Measurements from ENCODE around the gene SOHLH2.

Gene SOHLH2

DNA sequence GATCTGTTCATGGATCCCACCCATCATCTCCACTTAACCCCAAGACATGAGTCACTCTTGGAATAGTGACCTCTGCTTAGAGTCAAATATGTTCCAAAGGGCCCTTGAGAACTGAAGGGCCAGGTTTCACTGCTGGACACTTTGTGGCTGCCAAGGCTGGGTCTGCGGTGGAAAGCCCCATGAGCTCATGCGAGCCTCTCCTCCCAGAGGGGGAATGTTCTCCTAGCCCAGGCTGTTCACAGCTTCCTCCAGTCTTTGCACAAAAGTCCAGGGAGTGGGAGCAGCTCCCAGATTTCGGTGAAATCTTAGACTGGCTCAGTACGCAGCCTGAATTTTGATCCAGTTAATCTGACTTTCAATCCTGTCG, 82.4 kb downstream of the SOHLH2 start:
- DNase-seq (ENCODE audit: low spot score): no peak

DNA sequence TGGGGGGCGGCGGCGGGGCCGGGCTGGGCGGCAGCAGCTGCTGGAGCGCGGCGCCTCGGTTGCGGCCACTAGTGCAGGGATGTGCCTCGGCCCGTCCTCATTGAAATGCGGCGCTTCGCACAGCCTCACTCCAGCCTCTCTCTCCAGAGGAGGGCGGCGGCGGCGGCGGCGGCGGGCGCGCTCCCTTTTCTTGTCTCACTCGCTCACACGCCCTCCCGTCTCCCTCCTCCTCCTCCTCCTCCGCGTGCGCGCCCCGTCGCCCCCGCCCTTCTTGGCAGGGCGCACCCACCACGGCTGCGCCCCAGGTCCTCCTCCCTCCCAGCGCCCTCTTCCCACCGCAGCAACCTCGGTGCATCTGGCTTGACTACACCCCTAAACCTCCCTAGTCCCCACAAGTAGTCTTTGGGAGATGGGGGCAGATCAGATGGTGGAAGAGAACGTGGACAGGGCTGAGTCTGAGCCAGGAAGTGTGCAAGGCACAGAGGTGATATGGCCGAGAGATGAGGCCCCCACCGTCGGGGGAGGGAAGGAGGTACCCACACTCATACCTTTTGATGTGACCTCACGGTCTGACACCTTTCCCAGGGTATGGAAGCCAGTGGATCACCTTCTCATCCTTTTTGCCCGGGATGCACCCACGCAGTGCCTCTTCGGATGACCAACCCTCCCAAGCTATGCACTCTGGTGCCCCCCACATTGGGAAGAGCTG, 83.0 kb downstream of the SOHLH2 start, which contains the start of gene DCLK1:
DCLK1 (minus strand) TSS at position 161 of the 709 bp plus-strand sequence.
- no peak for DNase-seq (ENCODE audit: low spot score)

DNA sequence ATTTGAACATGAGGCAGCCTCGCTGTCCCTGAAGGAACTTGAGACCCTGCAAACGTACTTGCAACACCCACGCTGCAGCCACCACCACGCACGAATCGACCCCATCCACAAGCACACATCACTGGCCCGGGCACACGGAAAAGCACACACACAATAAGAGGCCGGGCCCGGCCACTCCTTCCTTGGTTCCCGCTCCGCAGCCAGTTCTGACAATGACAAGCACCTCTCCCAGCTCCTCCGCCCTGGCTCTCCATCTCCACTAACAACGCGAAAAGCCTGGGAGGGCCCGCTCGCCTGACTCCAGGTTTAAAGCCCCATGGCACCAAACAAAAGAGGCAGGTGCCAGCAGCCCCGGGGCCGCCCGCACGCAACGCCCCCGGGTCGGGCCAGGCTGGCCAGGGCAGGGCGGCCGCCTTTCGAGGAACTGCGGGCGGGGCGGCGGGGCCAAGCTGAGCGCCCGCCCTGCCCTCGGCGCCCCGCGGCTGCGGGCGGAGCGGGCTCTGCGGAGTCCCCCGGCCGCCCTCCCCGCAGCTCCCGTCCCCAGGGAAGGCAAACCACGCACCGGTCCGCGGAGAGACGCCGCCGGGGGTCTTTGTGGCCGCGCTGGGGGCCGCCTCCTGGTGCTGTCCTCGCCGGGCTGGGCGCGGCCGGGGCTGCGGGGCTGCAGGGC, 83.7 kb downstream of the SOHLH2 start:
- DNase-seq (ENCODE audit: low spot score): no peak

DNA sequence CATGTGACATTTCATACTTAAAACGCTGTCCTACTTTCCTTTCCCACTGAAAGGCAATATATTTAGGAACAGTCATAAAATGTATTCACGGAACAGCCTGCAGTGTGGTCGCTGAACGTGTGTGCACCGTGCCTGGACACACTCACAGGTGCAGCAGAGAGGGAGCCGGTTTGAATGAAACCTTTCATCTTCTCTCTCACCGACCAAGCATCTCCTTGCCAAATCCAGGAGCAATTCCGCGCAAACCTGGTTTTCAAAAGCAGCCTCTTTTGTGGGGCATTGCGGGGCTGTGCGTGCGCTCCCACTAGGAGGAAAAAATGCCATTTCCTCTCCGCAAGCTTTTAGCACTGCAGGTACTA, 84.2 kb downstream of the SOHLH2 start:
- DNase-seq (ENCODE audit: low spot score): no peak

DNA sequence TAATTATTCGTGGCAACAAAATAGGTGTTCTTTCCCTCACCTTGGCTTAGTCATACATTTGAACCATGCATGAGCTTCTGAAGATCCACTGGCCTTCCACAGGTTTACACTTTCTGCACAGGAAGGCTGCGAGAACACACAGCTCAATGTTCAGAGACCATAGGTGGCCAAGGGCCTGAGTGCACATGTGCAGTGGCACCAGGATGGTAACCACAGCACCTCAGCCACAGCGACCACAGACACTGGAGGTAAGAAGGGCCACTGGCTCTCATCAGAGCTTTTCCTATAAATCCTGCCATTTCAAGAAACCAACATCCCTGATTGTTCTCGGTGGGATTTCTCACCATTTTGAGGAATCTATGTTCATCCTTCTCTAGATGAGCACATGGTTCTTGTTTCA, 84.8 kb downstream of the SOHLH2 start:
- no peak for DNase-seq (ENCODE audit: low spot score)

DNA sequence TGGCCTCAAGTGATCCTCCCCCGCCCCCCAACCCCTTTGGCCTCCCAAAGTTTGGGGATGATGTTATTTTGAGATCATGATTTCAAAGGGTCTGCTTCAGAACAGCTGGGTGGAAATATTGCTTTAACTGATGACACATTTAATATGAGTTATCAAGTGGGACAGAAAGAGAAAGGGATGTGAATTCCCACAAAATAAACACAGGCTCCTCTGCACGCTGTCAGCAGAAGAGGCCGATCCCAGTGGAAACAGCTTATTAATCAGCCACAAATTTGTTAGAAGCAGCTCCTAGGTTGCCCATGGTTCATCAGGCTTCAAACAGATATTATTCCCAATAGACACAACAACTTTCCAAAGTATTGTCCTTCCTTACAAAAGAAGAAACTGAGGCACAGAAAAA, 87.9 kb downstream of the SOHLH2 start:
- DNase-seq (ENCODE audit: low spot score): no peak

DNA sequence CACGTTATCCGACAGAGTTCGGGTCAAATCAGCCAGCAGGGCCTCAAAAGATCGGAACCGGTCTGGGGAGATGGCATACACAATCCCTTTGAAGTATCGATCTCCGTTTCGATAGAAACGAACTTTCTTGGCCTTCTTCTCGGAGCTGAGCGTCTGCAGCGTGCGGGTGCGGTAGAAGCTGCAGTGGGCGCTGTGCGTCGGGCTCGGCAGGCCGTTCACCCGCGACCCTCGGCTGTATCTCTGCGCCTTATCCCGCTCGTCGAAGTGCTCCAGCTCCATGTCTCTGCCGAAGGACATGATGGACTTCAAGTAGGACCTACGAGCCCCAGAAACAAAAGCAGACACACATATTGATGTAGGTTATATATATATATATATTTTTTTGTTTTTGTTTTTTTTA, 88.5 kb downstream of the SOHLH2 start:
- no peak for DNase-seq (ENCODE audit: low spot score)

DNA sequence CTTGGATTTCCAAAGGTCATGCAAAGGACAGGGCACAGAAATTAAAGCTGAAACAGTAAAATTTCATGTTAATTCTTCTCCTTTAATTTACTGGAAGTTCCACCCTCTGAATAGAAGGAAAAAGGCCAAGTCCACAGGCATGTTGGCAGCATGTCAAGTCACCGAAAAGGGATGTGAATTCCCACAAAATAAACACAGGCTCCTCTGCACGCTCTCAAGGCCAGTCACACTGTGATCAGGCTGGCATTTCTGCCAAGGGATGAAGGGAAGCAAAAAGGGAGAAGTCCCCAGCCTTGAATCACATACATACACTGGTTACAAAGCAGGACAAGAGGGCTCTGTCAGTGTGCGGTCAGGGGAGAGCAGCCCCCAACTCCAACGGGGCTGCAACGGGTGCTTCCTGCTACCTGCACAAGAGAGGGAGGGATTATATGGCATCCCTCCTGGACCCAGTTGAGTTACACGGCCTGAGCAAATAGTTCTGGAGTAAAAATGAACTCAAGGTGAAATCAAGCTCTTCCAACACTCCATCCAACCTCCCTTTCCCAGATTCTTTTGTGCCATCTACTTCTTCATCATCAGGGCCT, 90.0 kb downstream of the SOHLH2 start:
- no peak for DNase-seq (ENCODE audit: low spot score)

Data from LoVo (cell line).